H9 (cell line): ENCODE results near the gene BIRC6. TPM values are rescaled to one million over a fixed set of nuclear protein-coding genes. Genes with fewer than 3 reads are reported as not detected.
"Not testable (repeated sequence)": the region's sequence is repeated elsewhere in the genome, so short reads cannot be mapped to it uniquely, and the experiment has no call there.

Experiments used
- DNase-seq: peaks from one replicate; pipeline ENCODE4 v3.0.0-alpha.2; 2017
- H2AFZ ChIP-seq: one replicate; pipeline ENCODE4 v1.6.1; 2013; ENCODE audit warnings: mild to moderate bottlenecking, low read length, control low read depth, moderate library complexity
- H2AK5ac ChIP-seq: 2 replicates; pipeline ENCODE4 v1.6.1; 2013; ENCODE audit warnings: low read length, control low read depth, mixed read lengths; ENCODE audit not compliant: insufficient read length
- H2BK120ac ChIP-seq: one replicate; pipeline ENCODE4 v1.6.1; 2013; ENCODE audit warnings: low read depth, mild to moderate bottlenecking, low read length, control low read depth, inconsistent platforms; ENCODE audit not compliant: poor library complexity, severe bottlenecking
- H2BK12ac ChIP-seq: 2 replicates; pipeline ENCODE4 v1.6.1; 2013; ENCODE audit warnings: low read length, control low read depth, mixed read lengths, low read depth; ENCODE audit not compliant: insufficient read length
- H2BK15ac ChIP-seq: 2 replicates; pipeline ENCODE4 v1.6.1; 2013; ENCODE audit warnings: low read depth, low read length, control low read depth
- H2BK20ac ChIP-seq: one replicate; pipeline ENCODE4 v1.6.1; 2013; ENCODE audit warnings: low read depth, mild to moderate bottlenecking, low read length, control low read depth, inconsistent platforms; ENCODE audit not compliant: poor library complexity, severe bottlenecking
- H2BK5ac ChIP-seq: 2 replicates; pipeline ENCODE4 v1.6.1; 2013; ENCODE audit warnings: low read length, control low read depth, mixed read lengths; ENCODE audit not compliant: insufficient read length
- H3K14ac ChIP-seq: 2 replicates; pipeline ENCODE4 v1.6.1; 2013; ENCODE audit warnings: low read length, control low read depth; ENCODE audit not compliant: insufficient read depth
- H3K18ac ChIP-seq: 2 replicates; pipeline ENCODE4 v1.6.1; 2013; ENCODE audit warnings: low read depth, mild to moderate bottlenecking, mixed read lengths, low read length, control low read depth; ENCODE audit not compliant: insufficient read length
- H3K23ac ChIP-seq: 2 replicates; pipeline ENCODE4 v1.6.1; 2013; ENCODE audit warnings: low read length, control low read depth, mixed read lengths, low read depth; ENCODE audit not compliant: insufficient read length
- H3K23me2 ChIP-seq: 2 replicates; pipeline ENCODE4 v1.6.1; 2013; ENCODE audit warnings: low read depth, mild to moderate bottlenecking, mixed read lengths, low read length, control low read depth; ENCODE audit not compliant: insufficient read length, poor library complexity, severe bottlenecking
- H3K27ac ChIP-seq: 2 replicates; pipeline ENCODE4 v1.5.1; 2013; ENCODE audit warnings: low read length, control low read depth, mixed read lengths, low read depth; ENCODE audit not compliant: insufficient read length
- H3K27me3 ChIP-seq: 2 replicates; pipeline ENCODE4 v1.6.1; 2013; ENCODE audit warnings: low read length, control low read depth, inconsistent platforms; ENCODE audit not compliant: insufficient read depth
- H3K4ac ChIP-seq: 2 replicates; pipeline ENCODE4 v1.6.1; 2013; ENCODE audit warnings: low read depth, mild to moderate bottlenecking, control low read depth, inconsistent platforms, low read length, moderate library complexity
- H3K4me1 ChIP-seq: 2 replicates; pipeline ENCODE4 v1.6.1; 2013; ENCODE audit warnings: low read length, control low read depth, inconsistent platforms; ENCODE audit not compliant: insufficient read depth
- H3K4me2 ChIP-seq: 2 replicates; pipeline ENCODE4 v1.6.1; 2013; ENCODE audit warnings: low read length, control low read depth, mixed read lengths; ENCODE audit not compliant: insufficient read length, insufficient read depth
- H3K56ac ChIP-seq: 2 replicates; pipeline ENCODE4 v1.6.1; 2013; ENCODE audit warnings: low read depth, mild to moderate bottlenecking, mixed read lengths, low read length, control low read depth; ENCODE audit not compliant: insufficient read length
- H3K79me1 ChIP-seq: 2 replicates; pipeline ENCODE4 v1.6.1; 2013; ENCODE audit warnings: low read depth, mild to moderate bottlenecking, moderate library complexity, low read length, control low read depth, inconsistent platforms; ENCODE audit not compliant: insufficient read depth, poor library complexity, severe bottlenecking
- H3K79me2 ChIP-seq: 2 replicates; pipeline ENCODE4 v1.6.1; 2013; ENCODE audit warnings: low read length, control low read depth, inconsistent platforms; ENCODE audit not compliant: insufficient read depth
- H3K9ac ChIP-seq: 2 replicates; pipeline ENCODE4 v1.6.1; 2013; ENCODE audit warnings: low read length, control low read depth, mixed read lengths; ENCODE audit not compliant: insufficient read length; ENCODE audit errors: extremely low read depth
- H3K9me3 ChIP-seq: one replicate; pipeline ENCODE4 v1.6.1; 2013; ENCODE audit warnings: low read depth, low read length, inconsistent platforms; ENCODE audit not compliant: control insufficient read depth
- H3T11ph ChIP-seq: one replicate; pipeline ENCODE4 v1.6.1; 2013; ENCODE audit warnings: mild to moderate bottlenecking, low read length, control low read depth, inconsistent platforms
- H4K20me1 ChIP-seq: one replicate; pipeline ENCODE4 v1.6.1; 2013; ENCODE audit not compliant: control insufficient read depth, insufficient read length, insufficient read depth
- H4K5ac ChIP-seq: 2 replicates; pipeline ENCODE4 v1.6.1; 2013; ENCODE audit warnings: low read depth, mild to moderate bottlenecking, mixed read lengths, low read length, control low read depth; ENCODE audit not compliant: insufficient read length
- H4K8ac ChIP-seq: replicated peaks from 2 replicates; pipeline ENCODE4 v1.6.1; 2013; ENCODE audit warnings: low read length, control low read depth, mixed read lengths, low read depth; ENCODE audit not compliant: insufficient read length
- H4K91ac ChIP-seq: 2 replicates; pipeline ENCODE4 v1.6.1; 2013; ENCODE audit warnings: low read depth, mild to moderate bottlenecking, moderate library complexity, mixed read lengths, low read length, control low read depth; ENCODE audit not compliant: insufficient read length
- H3K27ac Mint-ChIP-seq, 3 experiments: 2 replicates in 2 of 3; 3 replicates in 1 of 3; pipeline ENCODE4 v1.8.0; 2020 to 2021; ENCODE audit warnings: mixed read lengths in 3 of 3, mild to moderate bottlenecking in 1 of 3, moderate library complexity in 1 of 3
- H3K27me3 Mint-ChIP-seq: 2 replicates; pipeline ENCODE4 v1.8.0; 2021; ENCODE audit warnings: low read depth, mild to moderate bottlenecking, moderate library complexity, mixed read lengths
- H3K36me3 Mint-ChIP-seq, 3 experiments: 2 replicates in 2 of 3; 3 replicates in 1 of 3; pipeline ENCODE4 v1.8.0; 2020 to 2021; ENCODE audit warnings: low read depth in 3 of 3, mixed read lengths in 3 of 3; ENCODE audit not compliant: insufficient read depth in 1 of 3
- H3K4me1 Mint-ChIP-seq, 2 experiments: 2 replicates each; pipeline ENCODE4 v1.8.0; 2020; ENCODE audit warnings: mixed read lengths in 2 of 2
- H3K4me3 Mint-ChIP-seq, 2 experiments: 2 replicates in 1 of 2; 3 replicates in 1 of 2; pipeline ENCODE4 v1.8.0; 2020 to 2021; ENCODE audit warnings: mild to moderate bottlenecking in 2 of 2, mixed read lengths in 2 of 2, moderate library complexity in 1 of 2
- H3K9me3 Mint-ChIP-seq, 2 experiments: 2 replicates in 1 of 2; 3 replicates in 1 of 2; pipeline ENCODE4 v1.8.0; 2020; ENCODE audit warnings: mild to moderate bottlenecking in 2 of 2, mixed read lengths in 2 of 2, moderate library complexity in 1 of 2
- CTCF ChIP-seq: fragments of 200-600 bp; sonication (generic); conservative IDR thresholded peaks from 3 replicates; pipeline ENCODE4 v1.8.0; 2021; ENCODE audit warnings: antibody characterized with exemption, mild to moderate bottlenecking
- WGBS: extraction: QIAGEN DNeasy Blood & Tissue Kit; methylation state at CpG from one replicate; pipeline ENCODE4 v1.1.7; 2013; ENCODE audit warnings: missing lambda C conversion rate, low lambda C conversion rate, mixed read lengths; ENCODE audit not compliant: insufficient read length; ENCODE audit errors: extremely low coverage; 5-methylcytosine and 5-hydroxymethylcytosine counted together
- total RNA-seq: library from RNA; stranded (reverse); gene quantifications from 2 replicates; pipeline ENCODE4 v1.2.1, GENCODE V29; 2021

The BIRC6 gene
- total RNA-seq, 1 experiment from 2014 or later = 78.8 TPM

GRCh38 chr2:32314886-32315285 lies 41.9 kb upstream of the BIRC6 start:
- Histone ChIP-seq H3K9ac (no peak overlapping the region), H3T11ph (no peak overlapping the region), H3K4ac (no peak overlapping the region), H3K27ac (no peak overlapping the region), H3K56ac (no peak overlapping the region), H3K79me1 (no peaks in the 10 kb centered on the region), H4K20me1 (no peaks in the 10 kb centered on the region), H3K4me2 (no peak overlapping the region), H3K23me2 (no peaks in the 10 kb centered on the region), H2AK5ac (no peak overlapping the region), H3K14ac (no peak overlapping the region), H2BK20ac (no peak overlapping the region), H2BK12ac (no peak overlapping the region), H3K79me2 (no peaks in the 10 kb centered on the region), H2BK15ac (no peak overlapping the region), H4K91ac (no peak overlapping the region), H4K8ac (no peak overlapping the region), H3K4me1 (no peaks in the 10 kb centered on the region), H2BK5ac (no peak overlapping the region), H2AFZ (no peak overlapping the region), H3K18ac (no peak overlapping the region), H3K9me3 (no peaks in the 10 kb centered on the region), H3K23ac (no peak overlapping the region), H3K27me3 (no peaks in the 10 kb centered on the region), H2BK120ac (no peak overlapping the region), H4K5ac (no peak overlapping the region)
- WGBS = no CpG with 5 or more reads among the region's 1 CpG
- H3K4me1 Mint-ChIP-seq = no peaks in the 10 kb centered on the region
- DNase-seq = no peak
- no peaks in the 10 kb centered on the region for H3K36me3 Mint-ChIP-seq
- TF ChIP-seq CTCF = no peak
- H3K27me3 Mint-ChIP-seq = no peaks in the 10 kb centered on the region
- no peaks in the 10 kb centered on the region for H3K9me3 Mint-ChIP-seq
- H3K4me3 Mint-ChIP-seq = no peak overlapping the region
- H3K27ac Mint-ChIP-seq = no peak overlapping the region

GRCh38 chr2:32328679-32329078 lies 28.1 kb upstream of the BIRC6 start:
- not testable (repeated sequence) for H3K27ac Mint-ChIP-seq, H3K9ac ChIP-seq, H3K4me2 ChIP-seq, H3K14ac ChIP-seq, H2BK5ac ChIP-seq, H3K56ac ChIP-seq, H3K4ac ChIP-seq, H3T11ph ChIP-seq, H4K8ac ChIP-seq, H3K79me1 ChIP-seq, H3K18ac ChIP-seq, H3K9me3 Mint-ChIP-seq, H3K4me3 Mint-ChIP-seq, H3K4me1 Mint-ChIP-seq, H2BK15ac ChIP-seq, H2BK12ac ChIP-seq, H3K79me2 ChIP-seq, H2AK5ac ChIP-seq, H4K20me1 ChIP-seq, H2BK20ac ChIP-seq, H3K27me3 ChIP-seq, H4K91ac ChIP-seq, H3K23me2 ChIP-seq, H3K36me3 Mint-ChIP-seq, H4K5ac ChIP-seq, H3K23ac ChIP-seq, H3K27me3 Mint-ChIP-seq, DNase-seq, H3K4me1 ChIP-seq, H3K27ac ChIP-seq, H2BK120ac ChIP-seq, H3K9me3 ChIP-seq, H2AFZ ChIP-seq
- WGBS = no CpG with 5 or more reads among the region's 1 CpG
